Suppressor macrophage (primary cell): ENCODE data around the gene PDLIM5.

Experiments used
- DNase-seq, 4 experiments: peaks; one replicate each; pipeline ENCODE4 v3.0.0-alpha.2; 2020 to 2022

The PDLIM5 gene

DNA sequence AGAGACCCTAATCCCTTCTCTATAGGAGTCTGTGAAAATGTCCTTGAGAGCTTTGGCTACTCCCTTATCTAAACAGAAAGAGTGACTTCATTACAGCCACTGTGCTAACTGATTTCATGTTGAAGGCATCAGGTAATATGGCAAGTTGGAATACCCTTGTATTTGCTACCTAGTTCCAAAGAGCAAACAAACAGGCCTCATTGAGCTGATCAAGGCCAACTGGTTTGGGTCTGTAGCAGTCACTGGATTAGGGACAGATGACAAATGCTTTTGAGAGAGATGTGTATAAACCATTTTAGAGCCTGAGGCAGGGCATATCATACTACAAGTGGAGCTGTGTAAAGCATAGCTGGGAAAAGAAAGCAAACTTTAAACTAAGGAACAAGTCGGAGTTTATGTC is 22.9 kb upstream of the PDLIM5 start:
- no peak for DNase-seq

- DNase-seq: no peak
Observed at GRCh38 chr4:94430406-94430805, 21.3 kb upstream of the PDLIM5 start.

DNA sequence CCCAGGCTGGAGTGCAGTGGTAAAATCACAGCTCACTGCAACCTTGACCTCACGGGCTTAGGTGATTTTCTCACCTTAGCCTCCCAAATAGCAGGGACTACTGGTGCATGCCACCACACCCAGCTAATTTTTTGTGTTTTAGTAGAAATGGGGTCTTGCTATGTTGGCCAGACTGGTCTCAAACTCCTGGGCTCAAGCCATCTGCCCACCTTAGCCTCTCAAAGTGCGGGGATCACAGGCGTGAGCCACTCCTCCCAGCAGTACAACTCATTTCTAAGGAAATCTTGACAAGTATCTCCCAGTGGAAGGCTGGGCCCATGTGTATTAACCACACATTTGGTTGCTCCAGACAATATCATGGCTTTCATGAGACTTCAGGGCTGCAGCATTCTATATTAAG is 20.4 kb upstream of the PDLIM5 start:
- DNase-seq: no peak

GRCh38 chr4:94434505-94434904 is 17.2 kb upstream of the PDLIM5 start:
- no peak for DNase-seq

- no peak for DNase-seq
Observed at GRCh38 chr4:94435874-94436273, 15.9 kb upstream of the PDLIM5 start.

GRCh38 chr4:94436512-94436911 is 15.2 kb upstream of the PDLIM5 start:
- no peak for DNase-seq

DNA sequence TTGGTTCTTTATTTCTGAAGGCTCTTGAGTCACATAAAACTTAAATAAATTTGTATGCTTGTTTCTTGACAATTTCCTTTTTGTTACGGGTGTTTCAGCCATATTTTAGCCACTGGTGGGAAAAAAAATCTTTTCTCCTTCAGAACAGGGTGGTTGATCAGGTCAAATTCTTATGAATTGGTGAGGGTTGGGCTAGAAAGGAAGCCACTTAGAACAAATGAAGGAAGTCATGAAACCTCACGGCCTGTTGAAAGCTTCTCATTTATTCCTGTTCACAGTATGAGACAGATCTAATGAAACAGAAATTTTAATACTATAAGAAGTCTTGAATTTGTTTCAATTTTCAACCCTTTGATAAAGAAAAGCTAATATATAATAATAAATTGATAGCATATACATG is 12.1 kb upstream of the PDLIM5 start:
- no peak for DNase-seq

DNA sequence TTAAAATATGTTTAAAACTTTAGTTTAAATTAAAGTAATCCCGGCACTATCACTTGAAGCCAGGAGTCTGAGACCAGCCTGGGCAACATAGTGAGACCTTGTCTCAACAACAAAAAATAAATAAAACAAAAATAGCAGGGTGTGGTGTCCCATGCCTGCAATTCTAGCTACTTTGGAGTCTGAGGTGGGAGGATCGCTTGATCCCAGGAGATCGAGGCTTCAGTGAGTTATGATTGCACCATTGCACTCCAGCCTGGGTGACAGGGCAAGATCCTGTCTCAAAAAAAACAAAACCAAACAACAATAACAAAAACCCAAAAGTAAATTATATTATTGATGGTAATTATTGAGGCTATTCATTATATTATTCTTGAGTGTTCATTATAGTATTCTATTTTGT is 9.9 kb upstream of the PDLIM5 start:
- DNase-seq: no peak

DNA sequence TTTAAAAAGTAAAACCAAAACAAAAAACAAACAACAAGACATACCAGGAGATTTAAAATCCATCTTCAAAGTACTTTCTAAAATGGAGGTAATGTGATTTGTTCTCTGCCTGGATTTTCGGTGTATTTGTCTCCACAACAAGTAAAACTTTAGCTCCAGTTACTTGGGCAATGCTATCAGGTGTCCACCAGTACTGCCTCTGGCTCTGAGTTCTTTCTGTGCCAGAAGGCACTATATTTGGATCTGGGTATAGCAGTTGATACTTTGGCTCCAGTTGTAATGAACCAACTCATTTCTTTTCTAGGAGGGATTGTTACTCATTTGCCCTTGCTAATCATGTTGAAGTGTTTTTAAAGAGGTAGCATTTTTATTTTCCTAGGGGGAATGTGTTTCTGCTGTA is 9.5 kb upstream of the PDLIM5 start:
- DNase-seq: no peak

DNA sequence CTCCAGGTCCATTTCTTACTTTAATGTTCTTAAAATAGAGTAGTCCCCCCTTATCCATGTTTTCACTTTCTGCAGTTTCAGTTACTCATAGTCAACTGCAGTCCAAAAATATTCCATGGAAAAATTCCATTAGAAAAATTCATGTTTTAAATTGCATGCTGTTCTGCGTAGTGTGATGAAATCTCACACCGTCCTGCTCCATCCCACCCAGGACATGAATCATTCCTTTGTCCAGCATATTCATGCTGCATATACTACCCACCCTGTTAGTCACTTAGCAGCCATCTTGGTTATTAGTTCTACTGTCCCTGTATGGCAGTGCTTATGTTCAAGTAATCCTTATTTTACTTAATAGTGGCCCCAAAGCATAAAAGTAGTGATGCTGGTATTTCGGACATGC is 5.4 kb upstream of the PDLIM5 start:
- DNase-seq: no peak

DNA sequence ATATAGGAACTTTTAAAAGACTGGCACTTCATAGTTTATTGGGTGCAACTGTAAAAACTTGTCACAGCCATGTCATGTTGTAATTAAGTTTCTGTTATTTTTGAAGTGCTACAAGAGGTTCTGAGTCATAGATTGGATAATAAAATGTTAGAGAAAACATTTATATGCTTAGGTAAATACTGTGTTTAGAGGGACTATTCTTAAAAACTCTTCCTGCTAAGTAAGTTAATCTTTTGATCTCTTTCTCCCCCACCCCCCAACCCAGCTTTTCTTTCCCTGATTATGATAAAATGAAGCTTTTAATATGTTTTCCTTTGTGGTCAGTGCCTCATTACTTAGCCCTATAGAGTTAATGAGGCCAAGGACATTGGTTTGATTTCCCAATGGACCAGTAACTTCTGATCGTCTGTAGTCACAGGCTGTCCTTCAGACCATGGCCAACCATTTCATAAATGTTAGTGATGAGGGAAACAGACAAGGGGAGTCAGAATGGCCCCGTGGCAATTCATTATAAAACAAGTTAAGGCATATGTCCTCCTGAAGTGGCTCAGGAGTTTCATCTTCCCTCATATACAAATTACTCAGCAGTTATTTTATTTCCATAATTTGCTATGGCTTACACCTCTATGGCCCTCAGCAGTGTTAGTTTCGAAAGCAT is 3.9 kb upstream of the PDLIM5 start:
- no peak for DNase-seq

DNA sequence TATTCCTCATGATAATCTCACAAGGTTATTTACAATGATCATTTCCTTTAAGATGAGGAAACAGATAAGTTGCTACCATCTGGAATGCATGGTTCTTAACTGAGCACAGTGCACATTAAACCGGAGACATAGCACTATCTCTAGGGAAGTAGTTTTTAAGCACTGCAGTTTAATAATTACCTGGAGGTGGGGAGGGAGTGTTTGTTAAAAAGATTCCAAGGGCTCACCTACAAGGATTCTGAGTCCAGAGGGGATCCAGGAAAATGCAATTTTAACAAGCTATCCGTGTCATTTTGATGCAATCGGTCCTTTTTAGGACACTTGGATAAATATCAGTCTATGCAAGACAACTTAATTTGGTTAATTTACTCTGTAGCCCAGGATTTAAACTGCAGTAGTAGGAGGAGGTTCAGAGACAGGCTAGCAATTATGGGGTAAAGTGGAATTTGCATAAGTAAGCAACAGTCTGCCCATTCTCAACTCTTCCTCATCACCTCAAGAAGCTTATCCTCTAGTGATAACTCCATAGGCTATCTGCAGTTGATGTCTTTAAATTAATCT is 2.8 kb upstream of the PDLIM5 start:
- no peak for DNase-seq

DNA sequence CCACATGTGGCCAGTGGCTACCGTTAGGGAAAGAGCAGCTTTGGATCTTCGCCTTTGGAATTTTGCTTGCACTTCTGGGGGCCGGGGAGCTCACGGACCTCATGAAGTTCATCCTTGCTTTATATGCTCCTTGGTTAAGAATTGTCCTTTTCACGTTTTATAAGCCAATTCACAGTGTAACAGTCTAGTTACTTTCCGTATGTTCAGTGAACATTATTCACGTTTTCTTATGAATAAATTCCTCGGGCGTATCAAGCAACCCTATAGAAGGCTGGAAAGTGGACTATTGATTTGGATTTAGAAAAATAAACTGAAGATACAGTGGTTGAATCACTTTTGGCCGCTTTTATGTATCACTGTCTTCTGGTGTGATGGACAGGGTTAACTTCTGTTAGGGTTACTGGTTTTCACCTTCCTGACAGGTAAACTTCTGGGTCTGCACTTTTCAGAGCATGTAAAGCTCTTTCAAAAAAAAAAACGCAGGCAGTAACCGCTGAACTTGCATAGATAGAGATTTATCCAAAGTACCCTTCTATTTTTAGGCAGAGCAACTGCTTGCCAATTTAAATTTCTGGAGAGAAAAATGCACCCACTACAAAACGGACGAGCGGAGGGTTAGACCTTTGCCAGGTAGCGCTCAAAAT is 569 bp upstream of the PDLIM5 start:
- DNase-seq: no peak

DNA sequence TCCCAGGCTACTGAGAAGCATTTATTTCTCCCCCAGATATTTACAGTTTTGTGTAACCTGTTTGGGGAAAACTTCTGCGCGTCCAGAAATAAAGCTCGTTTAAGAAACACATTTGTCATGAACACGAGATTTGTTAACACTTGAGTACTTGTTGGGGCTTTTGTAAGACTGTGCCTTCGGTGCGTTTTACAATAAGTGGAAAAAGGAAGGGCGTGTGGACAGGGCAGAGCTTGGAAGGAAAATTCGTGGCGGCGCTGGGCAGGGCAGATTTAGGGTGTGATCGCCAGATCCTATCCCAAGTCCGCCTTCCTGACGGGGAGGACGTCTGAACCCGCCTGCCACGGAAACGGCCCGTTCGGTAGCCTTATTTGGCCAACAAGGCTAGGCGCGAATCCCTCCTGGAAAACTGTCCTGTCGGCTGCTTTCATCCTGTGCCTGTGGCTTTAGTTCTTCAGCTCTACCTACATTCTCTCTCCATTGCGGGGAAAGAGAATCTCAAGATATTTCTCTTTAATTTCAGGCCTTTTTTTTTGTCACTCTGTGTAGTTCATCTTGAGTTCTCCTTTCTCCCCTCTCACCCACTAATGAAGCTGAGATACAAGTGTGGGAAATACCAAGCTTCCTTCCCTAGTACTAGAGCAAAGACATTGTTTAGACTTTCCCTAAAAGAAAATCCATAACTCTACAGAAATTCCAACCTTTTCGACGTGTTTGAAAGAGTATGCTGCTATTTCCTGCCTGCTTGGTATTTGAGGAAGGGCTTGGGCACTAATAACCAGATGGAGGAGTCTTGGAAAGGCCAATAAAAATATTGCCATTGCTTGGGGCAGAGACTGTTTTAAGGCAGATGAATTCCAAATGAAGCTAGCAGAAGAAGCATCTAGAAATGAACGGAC is 982 bp downstream of the PDLIM5 start:
- peak; percentile 66 to 85 (median 76) for DNase-seq

- peak; percentile 13 to 68 (median 46) for DNase-seq
Observed at GRCh38 chr4:94453391-94453963, 1.7 kb downstream of the PDLIM5 start.

- no peak for DNase-seq
Observed at GRCh38 chr4:94454405-94454804, 2.7 kb downstream of the PDLIM5 start.

DNA sequence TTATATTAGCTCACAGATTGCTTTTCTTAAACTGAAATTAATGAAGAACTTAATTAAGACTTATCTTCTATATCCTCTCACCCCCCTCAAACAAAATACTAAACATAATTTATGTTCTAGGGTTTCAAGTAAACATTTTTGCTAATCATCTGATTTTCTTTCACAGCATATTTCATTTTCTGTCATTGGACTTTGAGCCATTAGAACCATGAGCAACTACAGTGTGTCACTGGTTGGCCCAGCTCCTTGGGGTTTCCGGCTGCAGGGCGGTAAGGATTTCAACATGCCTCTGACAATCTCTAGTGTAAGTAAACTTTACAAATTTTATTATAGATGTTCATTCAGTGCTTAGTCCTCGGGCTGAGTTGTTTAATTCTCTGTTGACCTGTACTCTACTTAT is 3.3 kb downstream of the PDLIM5 start:
- peak; percentile 15 to 41 (median 26) for DNase-seq

- DNase-seq: no peak
Observed at GRCh38 chr4:94457692-94458106, 6.0 kb downstream of the PDLIM5 start.

GRCh38 chr4:94458682-94459081 is 6.9 kb downstream of the PDLIM5 start:
- DNase-seq: no peak

- DNase-seq: peak in 2 of 4 experiments; percentile 23 to 30
Observed at GRCh38 chr4:94459462-94460161, 7.9 kb downstream of the PDLIM5 start.

- DNase-seq: no peak
Observed at GRCh38 chr4:94461506-94461905, 9.8 kb downstream of the PDLIM5 start.

GRCh38 chr4:94462572-94462971 is 10.8 kb downstream of the PDLIM5 start:
- DNase-seq: no peak
